Thyroid gland (tissue), 4 donors: ENCODE measurements around the gene DUS3L.

Experiments
- POLR2A ChIP-seq, 2 donors: fragments of 450-650 bp; IDR thresholded peaks; one replicate each; pipeline ENCODE4 v1.6.1; 2017; ENCODE audit warnings: antibody characterized with exemption in 2 of 2, mild to moderate bottlenecking in 2 of 2, moderate library complexity in 1 of 2
- TF ChIP-seq, protein P1 (sequence below), 6 experiments: fragments of 200-600 bp in 3 of 6; fragments of 450-650 bp in 3 of 6; sonication (generic) in 3 of 6; IDR thresholded peaks; one replicate each; pipeline ENCODE4 v1.5.1; 2016 to 2019; ENCODE audit warnings: antibody characterized with exemption in 6 of 6, mild to moderate bottlenecking in 2 of 6, inconsistent platforms in 1 of 6, moderate library complexity in 1 of 6

DNA sequence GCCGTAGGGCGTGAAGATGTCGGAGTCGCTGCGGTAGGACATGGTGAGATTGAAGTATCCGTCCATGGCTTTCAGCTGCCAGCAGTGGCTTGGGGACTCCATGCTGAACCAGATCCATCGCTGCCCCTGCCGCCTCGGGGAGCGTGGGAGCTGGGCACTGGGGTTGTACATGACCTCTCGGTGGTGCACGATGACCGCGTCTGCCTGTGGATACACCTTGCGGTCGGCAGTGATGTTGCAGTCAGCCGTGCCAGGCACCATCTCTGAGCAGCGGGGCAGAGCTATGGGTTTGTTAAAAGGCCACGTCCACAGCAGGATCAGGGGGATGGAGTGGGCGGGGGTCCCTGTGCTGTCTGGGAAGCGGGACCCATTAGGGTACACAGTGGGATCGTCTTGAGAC, 41.1 kb upstream of the DUS3L start:
- TF ChIP-seq, protein P1, sequence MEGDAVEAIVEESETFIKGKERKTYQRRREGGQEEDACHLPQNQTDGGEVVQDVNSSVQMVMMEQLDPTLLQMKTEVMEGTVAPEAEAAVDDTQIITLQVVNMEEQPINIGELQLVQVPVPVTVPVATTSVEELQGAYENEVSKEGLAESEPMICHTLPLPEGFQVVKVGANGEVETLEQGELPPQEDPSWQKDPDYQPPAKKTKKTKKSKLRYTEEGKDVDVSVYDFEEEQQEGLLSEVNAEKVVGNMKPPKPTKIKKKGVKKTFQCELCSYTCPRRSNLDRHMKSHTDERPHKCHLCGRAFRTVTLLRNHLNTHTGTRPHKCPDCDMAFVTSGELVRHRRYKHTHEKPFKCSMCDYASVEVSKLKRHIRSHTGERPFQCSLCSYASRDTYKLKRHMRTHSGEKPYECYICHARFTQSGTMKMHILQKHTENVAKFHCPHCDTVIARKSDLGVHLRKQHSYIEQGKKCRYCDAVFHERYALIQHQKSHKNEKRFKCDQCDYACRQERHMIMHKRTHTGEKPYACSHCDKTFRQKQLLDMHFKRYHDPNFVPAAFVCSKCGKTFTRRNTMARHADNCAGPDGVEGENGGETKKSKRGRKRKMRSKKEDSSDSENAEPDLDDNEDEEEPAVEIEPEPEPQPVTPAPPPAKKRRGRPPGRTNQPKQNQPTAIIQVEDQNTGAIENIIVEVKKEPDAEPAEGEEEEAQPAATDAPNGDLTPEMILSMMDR (IDR thresholded peaks at IDR 0.05), result no peak
- no peak for TF ChIP-seq POLR2A (IDR thresholded peaks at IDR 0.05)
